NCI-H2196 treated with DMSO at 0.1 percent for 48 hours (cell line): Measurements from ENCODE around the gene CLEC4A.
"Not testable (repeated sequence)": the region's sequence is repeated elsewhere in the genome, so short reads cannot be mapped to it uniquely, and the experiment has no call there.

Source experiments
- DNase-seq: peaks from one replicate; lab custom pipeline; 2025; ENCODE audit not compliant: unreplicated experiment; lab: John Stamatoyannopoulos, UW

Gene CLEC4A

DNA sequence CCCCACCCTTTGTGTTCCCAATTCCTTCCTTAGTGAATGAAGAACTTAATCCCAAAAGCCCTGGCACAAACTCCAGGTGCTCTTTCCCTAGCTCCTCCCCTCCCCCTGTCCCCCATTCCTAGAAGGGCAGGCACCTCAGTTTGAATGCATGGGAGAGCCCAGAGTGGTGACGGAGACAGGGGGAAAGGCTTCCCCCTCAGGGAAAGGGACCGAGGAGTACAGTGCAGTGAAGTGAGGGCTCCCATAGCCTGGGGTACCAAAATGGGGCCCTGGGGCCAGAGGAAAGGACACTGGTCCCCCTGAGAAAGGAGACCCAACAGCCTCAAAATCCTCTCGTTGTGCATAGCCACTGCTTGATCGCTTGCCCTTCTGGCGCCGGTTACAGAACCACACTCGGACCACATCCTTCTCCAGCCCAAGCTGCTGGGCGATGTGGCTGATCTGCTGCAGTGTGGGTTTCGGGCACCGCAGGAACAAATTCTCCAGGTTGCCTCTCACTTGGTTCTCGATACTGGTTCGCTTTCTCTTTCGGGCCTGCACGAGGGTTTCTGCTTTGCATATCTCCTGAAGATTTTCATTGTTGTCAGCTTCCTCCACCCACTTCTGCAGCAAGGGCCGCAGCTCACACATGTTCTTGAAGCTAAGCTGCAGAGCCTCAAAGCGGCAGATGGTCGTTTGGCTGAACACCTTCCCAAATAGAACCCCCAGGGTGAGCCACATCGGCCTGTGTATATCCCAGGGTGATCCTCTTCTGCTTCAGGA lies 10.4 kb downstream of the CLEC4A start:
- DNase-seq: not testable (repeated sequence)

GRCh38 chr12:8134398-8134930 lies 11.0 kb downstream of the CLEC4A start:
- DNase-seq: not testable (repeated sequence)

DNA sequence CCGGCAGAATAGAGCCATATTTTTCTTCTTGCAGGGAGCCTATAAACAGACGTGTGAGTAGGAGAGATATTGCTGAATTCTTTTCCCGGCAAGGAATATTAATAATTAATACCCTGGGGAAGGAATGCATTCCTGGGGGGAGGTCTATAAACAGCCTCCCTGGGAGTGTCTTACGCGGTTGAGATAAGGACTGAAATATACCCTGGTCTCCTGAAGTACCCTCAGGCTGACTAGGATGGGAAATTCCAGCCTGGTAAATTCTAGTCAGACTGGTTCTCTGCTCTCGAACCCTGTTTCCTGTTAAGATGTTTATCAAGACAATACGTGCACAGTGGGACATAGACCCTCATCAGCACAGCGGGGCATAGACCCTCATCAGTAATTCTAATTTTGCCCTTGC lies 18.2 kb downstream of the CLEC4A start:
- DNase-seq: not testable (repeated sequence)

GRCh38 chr12:8143261-8143660 lies 19.8 kb downstream of the CLEC4A start:
- DNase-seq: no peak

DNA sequence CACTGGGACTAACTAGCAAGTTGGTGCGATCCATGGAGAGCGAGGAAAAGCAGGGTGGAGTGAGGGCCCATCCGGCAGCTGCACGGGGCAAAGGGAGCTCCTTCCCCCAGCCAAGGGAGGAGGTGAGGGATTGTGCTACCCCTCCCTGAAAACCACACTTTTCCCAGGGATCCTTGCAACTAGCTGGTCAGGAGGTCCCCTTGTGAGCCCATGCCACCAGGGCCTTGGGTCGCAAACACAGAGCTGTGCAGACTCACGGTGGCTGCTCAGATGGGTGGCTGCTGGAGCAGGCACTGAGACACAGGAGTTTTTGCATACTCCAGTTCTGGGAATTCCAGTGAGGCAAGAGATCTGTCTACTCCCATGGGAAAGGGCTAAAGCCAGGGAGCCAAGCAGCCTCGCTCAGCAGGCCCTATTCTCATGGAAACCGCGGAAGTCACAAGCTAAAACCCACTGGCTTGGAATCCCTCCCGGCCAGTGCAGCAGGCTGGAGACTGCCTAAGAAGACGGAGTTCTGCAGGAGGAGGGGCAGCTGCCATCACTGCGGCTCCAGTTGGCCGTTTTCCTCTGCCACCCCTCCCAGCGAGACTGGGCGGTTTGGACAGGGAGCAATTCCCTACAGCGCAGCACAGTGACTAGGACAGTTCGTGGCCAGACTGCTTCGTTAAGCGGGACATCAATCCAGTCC lies 22.5 kb downstream of the CLEC4A start:
- no peak for DNase-seq

DNA sequence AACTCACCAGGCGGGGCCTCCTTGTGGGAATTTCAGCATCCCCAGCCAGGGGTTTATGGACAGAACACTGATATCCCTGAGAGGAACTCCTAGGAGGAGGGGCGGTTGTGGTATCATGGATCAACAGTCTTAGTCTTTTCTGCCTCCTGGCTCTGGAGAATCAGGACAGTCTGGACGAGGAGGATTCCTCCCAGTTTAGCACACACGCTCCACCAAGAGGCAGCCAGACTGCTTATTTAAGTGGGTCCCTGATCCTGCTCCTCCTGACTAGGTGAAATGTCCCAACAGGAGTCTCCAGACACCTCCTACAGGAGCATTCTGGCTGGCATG lies 23.0 kb downstream of the CLEC4A start:
- DNase-seq: no peak

DNA sequence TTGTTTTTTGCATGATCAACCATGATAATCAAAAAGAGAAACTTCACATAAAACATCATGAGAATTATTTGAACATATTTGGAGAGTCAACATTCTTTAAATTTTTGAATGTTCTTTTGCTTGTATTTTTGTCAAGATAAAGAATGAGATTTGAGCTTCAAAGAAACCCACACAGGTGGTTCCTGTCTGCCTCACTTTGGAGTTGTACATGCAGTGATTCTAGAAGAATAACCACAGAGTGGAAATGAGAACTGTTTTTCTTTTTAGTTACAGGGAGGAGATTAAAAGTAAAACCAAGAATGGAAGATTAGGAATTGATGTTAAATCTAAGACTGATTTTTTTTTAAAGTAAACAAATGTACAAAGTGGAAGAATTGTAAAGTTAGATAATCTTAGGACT lies 31.1 kb downstream of the CLEC4A start:
- no peak for DNase-seq

- no peak for DNase-seq
These were observed 33.0 kb downstream of the CLEC4A start for GRCh38 chr12:8156416-8156815.

GRCh38 chr12:8156845-8157244 lies 33.4 kb downstream of the CLEC4A start, which contains the start of gene ZNF705A:
TSS of gene ZNF705A (plus strand) at chr12:8157015. CDS start at chr12:8172626, 15,611 bp downstream.
- DNase-seq: no peak

DNA sequence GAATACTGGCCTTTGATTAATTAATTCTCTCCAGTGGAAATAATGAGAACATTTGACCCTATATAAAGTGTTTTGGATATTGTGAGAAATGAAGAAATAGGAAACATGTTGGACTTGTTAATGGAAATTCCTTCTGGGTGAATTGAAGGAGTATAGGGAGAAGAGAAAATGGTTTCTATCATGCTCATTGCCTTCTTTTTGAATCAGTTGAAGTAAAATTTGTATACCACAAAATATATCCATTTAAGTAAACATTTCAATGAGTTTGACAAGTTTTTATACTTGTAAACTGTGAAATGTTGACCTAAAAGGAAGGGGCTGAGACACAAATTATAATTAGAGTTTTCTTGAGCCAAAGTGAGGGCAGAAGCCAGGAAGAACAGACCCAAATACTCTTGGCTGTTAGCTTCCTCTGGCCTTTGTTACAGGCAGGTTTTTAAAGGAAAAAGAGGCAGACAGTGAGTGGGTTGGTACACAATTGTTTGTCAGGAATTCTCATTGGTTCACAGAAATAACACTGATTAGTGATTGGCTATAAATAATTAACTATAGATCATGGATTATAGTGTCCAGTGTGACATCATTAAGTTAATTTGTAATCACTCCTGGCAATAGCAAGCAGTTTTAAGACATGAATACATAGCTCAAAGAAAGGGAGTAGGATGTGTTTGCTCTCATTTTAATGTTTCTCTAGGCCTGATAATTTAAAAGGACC lies 34.2 kb downstream of the CLEC4A start:
- DNase-seq: no peak

- not testable (repeated sequence) for DNase-seq
These were observed 49.5 kb downstream of the CLEC4A start for GRCh38 chr12:8172911-8173310.

DNA sequence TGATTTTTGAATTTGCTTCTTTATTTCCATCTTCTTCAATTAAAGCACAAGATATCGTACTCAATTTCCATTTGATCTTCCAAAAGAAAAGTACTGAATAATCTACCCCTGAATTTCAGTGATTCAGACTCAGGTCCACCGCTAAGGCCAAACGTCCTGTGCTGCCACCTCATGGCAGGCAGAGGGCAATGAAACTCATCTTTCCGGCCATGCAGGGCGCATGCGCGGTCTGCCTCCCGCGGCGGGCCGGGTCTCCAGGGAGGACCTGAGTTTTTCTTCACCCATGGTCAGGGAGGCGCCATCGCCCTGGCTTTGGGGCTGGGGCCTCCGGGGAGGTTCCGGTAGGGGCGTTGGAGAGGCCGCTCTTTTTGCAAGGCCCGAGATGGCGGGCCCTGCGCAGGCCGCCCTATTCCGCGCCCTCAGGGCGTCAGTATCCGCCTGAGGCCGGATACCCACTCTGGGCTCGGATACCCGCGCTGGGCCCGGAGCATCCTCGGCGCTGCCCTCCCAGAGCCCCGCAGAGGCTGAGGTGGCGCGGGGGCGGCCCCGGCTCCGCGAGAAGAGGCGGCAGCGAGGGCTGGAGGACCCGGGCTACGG lies 56.7 kb downstream of the CLEC4A start:
- DNase-seq: not testable (repeated sequence)

- not testable (repeated sequence) for DNase-seq
These were observed 57.9 kb downstream of the CLEC4A start for GRCh38 chr12:8181271-8181670.

DNA sequence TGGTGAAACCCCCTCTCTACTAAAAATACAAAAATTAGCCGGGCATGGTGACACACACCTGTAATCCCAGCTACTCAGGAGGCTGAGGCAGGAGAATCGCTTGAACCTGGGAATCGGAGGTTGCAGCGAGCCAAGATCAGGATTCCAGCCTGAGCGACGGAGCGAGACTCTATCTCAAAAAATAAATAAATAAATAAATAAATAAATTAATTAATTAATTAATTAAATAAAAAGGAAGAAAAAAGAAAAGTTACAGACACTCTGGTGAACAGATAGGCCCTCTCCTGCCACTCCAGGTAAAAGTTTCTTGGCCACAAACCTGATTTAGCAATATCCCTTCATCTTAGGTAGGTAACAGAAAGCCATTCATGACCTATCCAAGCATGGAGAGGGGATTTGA lies 59.5 kb downstream of the CLEC4A start:
- DNase-seq: not testable (repeated sequence)

- not testable (repeated sequence) for DNase-seq
These were observed 59.9 kb downstream of the CLEC4A start for GRCh38 chr12:8183346-8183745.

- not testable (repeated sequence) for DNase-seq
These were observed 60.8 kb downstream of the CLEC4A start for GRCh38 chr12:8184206-8184605.

- not testable (repeated sequence) for DNase-seq
These were observed 64.7 kb downstream of the CLEC4A start for GRCh38 chr12:8188088-8188487.
